ENCODE data around the gene NELL2.

The NELL2 gene

GRCh38 chr12:44465139-44465538 is 411.0 kb downstream of the NELL2 start:
- TF ChIP-seq JUND (IDR thresholded peaks at IDR 0.05; ENCODE audit: low read depth), result no peak
- in situ Hi-C loops (cut with HindIII; ENCODE audit: low pct_unique_long_range_greater_than_20kb, low sequenced_read_pairs), result no loop called here
- DNase-seq (ENCODE audit: low read depth in 1 of 2, low spot score in 1 of 2), result peak; percentile 23 to 65

- no peak for DNase-seq (ENCODE audit: low read depth in 1 of 2, low spot score in 1 of 2)
- in situ Hi-C loops (cut with HindIII; ENCODE audit: low pct_unique_long_range_greater_than_20kb, low sequenced_read_pairs), result no loop called here
- no peak for TF ChIP-seq JUND (IDR thresholded peaks at IDR 0.05; ENCODE audit: low read depth)
Measured at GRCh38 chr12:44464180-44464579, 411.9 kb downstream of the NELL2 start.

DNA sequence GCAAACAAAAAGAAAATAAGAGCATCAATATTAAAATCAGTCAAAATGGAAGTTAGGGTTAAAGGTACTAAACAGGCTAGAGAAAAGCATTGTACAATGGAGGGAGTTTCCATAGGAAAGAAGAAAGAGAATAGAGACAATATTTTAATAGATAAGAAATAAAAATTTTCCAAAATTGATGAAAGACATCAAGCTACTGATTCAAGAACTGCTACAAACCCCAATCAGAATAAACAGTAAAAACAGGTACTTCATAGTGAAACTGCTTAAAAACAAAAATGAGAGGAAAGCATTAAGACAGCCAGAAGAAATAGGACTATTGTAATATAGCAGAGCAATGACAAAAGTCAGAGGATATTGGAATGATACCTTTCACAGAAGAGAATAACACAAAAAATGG is 413.4 kb downstream of the NELL2 start:
- in situ Hi-C loops (cut with HindIII; ENCODE audit: low pct_unique_long_range_greater_than_20kb, low sequenced_read_pairs), result no loop called here
- DNase-seq (ENCODE audit: low read depth in 1 of 2, low spot score in 1 of 2), result no peak
- TF ChIP-seq JUND (IDR thresholded peaks at IDR 0.05; ENCODE audit: low read depth), result no peak

GRCh38 chr12:44460261-44460660 is 415.9 kb downstream of the NELL2 start:
- DNase-seq (ENCODE audit: low read depth in 1 of 2, low spot score in 1 of 2), result no peak
- no peak for TF ChIP-seq JUND (IDR thresholded peaks at IDR 0.05; ENCODE audit: low read depth)
- in situ Hi-C loops (cut with HindIII; ENCODE audit: low pct_unique_long_range_greater_than_20kb, low sequenced_read_pairs), result no loop called here

DNA sequence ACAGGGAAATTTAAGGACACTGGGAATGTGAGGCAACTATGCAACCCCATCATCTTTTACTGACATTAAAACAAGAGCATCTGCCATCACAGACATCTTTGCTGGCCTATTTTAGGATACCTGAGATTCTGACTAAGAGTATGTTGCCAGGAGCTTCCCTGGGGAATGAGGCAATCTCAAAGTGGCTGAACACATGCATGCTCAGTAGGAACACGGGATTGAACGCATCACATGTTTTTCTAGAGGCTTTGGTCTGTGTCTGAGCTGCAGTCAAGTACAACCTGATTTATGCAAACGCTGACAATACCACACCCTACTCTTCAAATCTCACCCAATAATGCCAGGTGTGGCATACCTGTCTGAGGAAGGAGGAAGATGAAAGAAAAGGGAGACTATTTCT is 416.5 kb downstream of the NELL2 start:
- TF ChIP-seq JUND (IDR thresholded peaks at IDR 0.05; ENCODE audit: low read depth), result no peak
- no peak for DNase-seq (ENCODE audit: low read depth in 1 of 2, low spot score in 1 of 2)
- in situ Hi-C loops (cut with HindIII; ENCODE audit: low pct_unique_long_range_greater_than_20kb, low sequenced_read_pairs), result no loop called here

Measured in T47D (cell line).